Smooth muscle cell (in vitro differentiated cells): Measurements from ENCODE around the gene SRSF6. TPM values are rescaled to one million over a fixed set of nuclear protein-coding genes. Genes with fewer than 3 reads are reported as not detected.

ENCODE experiments used
- DNase-seq: peaks from one replicate; lab custom pipeline; 2025; ENCODE audit not compliant: unreplicated experiment; lab: John Stamatoyannopoulos, UW
- H2AFZ ChIP-seq: fragments of 200-600 bp; sonication (generic); 2 replicates; pipeline ENCODE4 v1.6.0; 2016; ENCODE audit warnings: antibody characterized with exemption, low read depth, mild to moderate bottlenecking
- H3F3A ChIP-seq: fragments of 200-600 bp; sonication (generic); 2 replicates; pipeline ENCODE4 v1.6.0; 2017; ENCODE audit warnings: antibody characterized with exemption, low read depth
- H3K27ac ChIP-seq: fragments of 200-600 bp; sonication (generic); 2 replicates; pipeline ENCODE4 v1.5.1; 2016; ENCODE audit warnings: low read depth, mild to moderate bottlenecking
- H3K27me3 ChIP-seq: fragments of 200-600 bp; sonication (generic); 2 replicates; pipeline ENCODE4 v1.6.1; 2016; ENCODE audit warnings: low read depth, mild to moderate bottlenecking
- H3K36me3 ChIP-seq: fragments of 200-600 bp; sonication (generic); 2 replicates; pipeline ENCODE4 v1.5.1; 2016; ENCODE audit warnings: low read depth
- H3K4me1 ChIP-seq: fragments of 200-600 bp; sonication (generic); 2 replicates; pipeline ENCODE4 v1.5.1; 2016; ENCODE audit warnings: low read depth
- H3K4me2 ChIP-seq: fragments of 200-600 bp; sonication (generic); 2 replicates; pipeline ENCODE4 v1.6.0; 2016; ENCODE audit warnings: mild to moderate bottlenecking
- H3K4me3 ChIP-seq: fragments of 200-600 bp; sonication (generic); 2 replicates; pipeline ENCODE4 v1.5.1; 2016; ENCODE audit warnings: mild to moderate bottlenecking
- H3K79me2 ChIP-seq: fragments of 200-600 bp; sonication (generic); 2 replicates; pipeline ENCODE4 v1.6.0; 2016; ENCODE audit warnings: low read depth, mild to moderate bottlenecking
- H3K9ac ChIP-seq: fragments of 200-600 bp; sonication (generic); 2 replicates; pipeline ENCODE4 v1.6.0; 2016; ENCODE audit warnings: low read depth
- H3K9me3 ChIP-seq: fragments of 200-600 bp; sonication (generic); replicated peaks from 2 replicates; pipeline ENCODE4 v1.5.1; 2016; ENCODE audit warnings: low read depth
- H4K20me1 ChIP-seq: fragments of 200-600 bp; sonication (generic); 2 replicates; pipeline ENCODE4 v1.6.0; 2016; ENCODE audit warnings: low read depth
- CTCF ChIP-seq: fragments of 200-600 bp; sonication (generic); IDR thresholded peaks from 2 replicates; pipeline ENCODE4 v1.5.1; 2017; ENCODE audit warnings: borderline replicate concordance, mild to moderate bottlenecking, antibody characterized with exemption; ENCODE audit not compliant: insufficient read depth, poor library complexity, severe bottlenecking
- WGBS: methylation state at CpG from one replicate; pipeline ENCODE4 v1.1.7; 2016; ENCODE audit warnings: low lambda C conversion rate; 5-methylcytosine and 5-hydroxymethylcytosine counted together
- polyA plus RNA-seq: library from polyadenylated mRNA; unstranded; fragments of >200 nt; fragmentation: Nextera tagmentation; extraction: Ambion mirVana; gene quantifications from 2 replicates; pipeline ENCODE4 v1.2.1, GENCODE V29; 2016
- total RNA-seq: library from RNA; depleted of rRNA; stranded (reverse); fragments of >200 nt; gene quantifications from 2 replicates; pipeline ENCODE4 v1.2.3, GENCODE V29; 2014

The SRSF6 gene
- 85.0 and 96.0 TPM in 2 replicates for total RNA-seq
- polyA plus RNA-seq = 25.1 and 35.5 TPM in 2 replicates

- peak within 1 kb of the TSS; percentile 96 for H3K4me2 ChIP-seq
- peaks cover 49% of the 10 kb centered on the region for H4K20me1 ChIP-seq
- no peak for TF ChIP-seq CTCF
- peak within 1 kb of the TSS; percentile 100 for H3K9ac ChIP-seq
- H3F3A ChIP-seq = peaks cover 23% of the 10 kb centered on the region
- H3K27ac ChIP-seq = peak within 1 kb of the TSS; percentile 100
- H3K36me3 ChIP-seq = peaks cover 28% of the 10 kb centered on the region
- peaks cover 6% of the 10 kb centered on the region for H3K27me3 ChIP-seq
- H3K79me2 ChIP-seq = peaks cover 50% of the 10 kb centered on the region
- peaks cover 22% of the 10 kb centered on the region for H3K4me1 ChIP-seq
- peak within 1 kb of the TSS; percentile 90 for H2AFZ ChIP-seq
- peak within 1 kb of the TSS; percentile 99 for H3K4me3 ChIP-seq
- 1% methylated on average over 84 of the region's 101 CpGs for whole genome bisulfite sequencing
- peak; percentile 88 for DNase-seq
- no peaks in the 10 kb centered on the region for H3K9me3 ChIP-seq
These were observed at the start of gene SRSF6 for GRCh38 chr20:43457640-43458421. TSS of gene SRSF6 (plus strand) at chr20:43457896. CDS start at chr20:43458034, 138 bp downstream.

- peaks cover 5% of the 10 kb centered on the region for H3K27me3 ChIP-seq
- H3K4me3 ChIP-seq = no peak overlapping the region
- H3K9ac ChIP-seq = no peak overlapping the region
- no peak overlapping the region for H3K27ac ChIP-seq
- no peaks in the 10 kb centered on the region for H3K36me3 ChIP-seq
- peak; percentile 80 for TF ChIP-seq CTCF
- no peaks in the 10 kb centered on the region for H3F3A ChIP-seq
- peak overlapping the region; percentile 65 for H3K4me2 ChIP-seq
- WGBS = 23% methylated on average over 11 of the region's 11 CpGs
- H3K9me3 ChIP-seq = no peaks in the 10 kb centered on the region
- H2AFZ ChIP-seq = peak overlapping the region; percentile 47
- no peaks in the 10 kb centered on the region for H3K79me2 ChIP-seq
- DNase-seq = no peak
- no peaks in the 10 kb centered on the region for H4K20me1 ChIP-seq
- H3K4me1 ChIP-seq = no peaks in the 10 kb centered on the region
These were observed 48.7 kb upstream of the SRSF6 start for GRCh38 chr20:43408848-43409576.

DNA sequence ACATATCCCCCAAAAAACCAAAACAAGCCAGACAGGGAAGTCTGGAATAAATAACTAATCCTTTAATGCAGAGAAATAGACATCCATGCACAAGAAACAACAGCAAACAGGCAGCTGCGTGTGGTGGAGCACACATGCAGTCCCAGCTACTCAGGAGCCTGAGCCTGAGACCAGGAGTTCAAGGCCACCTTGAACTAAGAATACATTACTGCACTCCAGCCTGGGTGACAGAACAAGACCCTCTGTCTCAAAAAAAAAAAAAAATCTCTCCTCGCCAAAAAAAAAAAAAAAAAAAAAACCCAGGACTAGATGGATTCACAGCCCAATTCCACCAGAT is 48.2 kb upstream of the SRSF6 start:
- Histone ChIP-seq H3K27ac (no peak overlapping the region), H3K4me2 (no peak overlapping the region), H3K4me3 (no peak overlapping the region), H3K79me2 (no peaks in the 10 kb centered on the region), H3K27me3 (peaks cover 5% of the 10 kb centered on the region), H3K9ac (no peak overlapping the region), H4K20me1 (no peaks in the 10 kb centered on the region), H2AFZ (no peak overlapping the region), H3K9me3 (no peaks in the 10 kb centered on the region), H3K36me3 (no peaks in the 10 kb centered on the region), H3F3A (no peaks in the 10 kb centered on the region), H3K4me1 (no peaks in the 10 kb centered on the region)
- DNase-seq = no peak
- 78% methylated on average over 2 of the region's 2 CpGs for WGBS
- TF ChIP-seq CTCF = no peak
